ENCODE results near the gene CDC20.
A peak's percentile ranks its signal among the peaks of the same experiment; 100 is the strongest.

CDC20 gene

GRCh38 chr1:43358746-43359693, at the start of gene CDC20:
Gene CDC20 (plus strand): TSS chr1:43358981. CDS start chr1:43359216, 235 bp downstream.
- DNase-seq, result peak; percentile 96 to 98

- no peak for DNase-seq
These were observed 49.3 kb upstream of the CDC20 start for GRCh38 chr1:43309405-43310025.

- DNase-seq, result no peak
These were observed 47.3 kb upstream of the CDC20 start for GRCh38 chr1:43311521-43311920.

- no peak for DNase-seq
These were observed 46.6 kb upstream of the CDC20 start for GRCh38 chr1:43312212-43312623.

- no peak for DNase-seq
These were observed 45.9 kb upstream of the CDC20 start for GRCh38 chr1:43312663-43313515.

- DNase-seq, result no peak
These were observed 45.0 kb upstream of the CDC20 start for GRCh38 chr1:43313771-43314170.

GRCh38 chr1:43314233-43314632, 44.5 kb upstream of the CDC20 start:
- DNase-seq, result no peak

GRCh38 chr1:43315481-43315880, 43.3 kb upstream of the CDC20 start:
- DNase-seq, result no peak

- no peak for DNase-seq
These were observed 42.6 kb upstream of the CDC20 start for GRCh38 chr1:43315963-43316737.

GRCh38 chr1:43316738-43317520, 41.9 kb upstream of the CDC20 start:
- no peak for DNase-seq

- DNase-seq, result no peak
These were observed 40.8 kb upstream of the CDC20 start for GRCh38 chr1:43317817-43318471.

GRCh38 chr1:43318831-43319230, 40.0 kb upstream of the CDC20 start:
- no peak for DNase-seq

- DNase-seq, result no peak
These were observed 39.5 kb upstream of the CDC20 start for GRCh38 chr1:43319288-43319687.

GRCh38 chr1:43319766-43320165, 39.0 kb upstream of the CDC20 start:
- DNase-seq, result no peak

- DNase-seq, result no peak
These were observed 37.4 kb upstream of the CDC20 start for GRCh38 chr1:43321331-43321891.

- no peak for DNase-seq
These were observed 36.3 kb upstream of the CDC20 start for GRCh38 chr1:43322506-43322905.

- no peak for DNase-seq
These were observed 34.0 kb upstream of the CDC20 start for GRCh38 chr1:43324810-43325209.

GRCh38 chr1:43325381-43325780, 33.4 kb upstream of the CDC20 start:
- DNase-seq, result no peak

GRCh38 chr1:43327549-43328292, 31.1 kb upstream of the CDC20 start:
- no peak for DNase-seq

Measured in stimulated activated CD4-positive, alpha-beta T cell treated with anti-CD3 and anti-CD28 coated beads, Interleukin-4, amount 100 ng/mL, for 4 hours (primary cell).